HEK293T (cell line): ENCODE results near the gene TES.

Source experiments
- FOXM1 ChIP-seq: fragments of 450-650 bp; IDR thresholded peaks from 2 replicates; pipeline ENCODE4 v1.6.1; 2017; ENCODE audit warnings: mild to moderate bottlenecking, borderline replicate concordance
- PKNOX1 ChIP-seq: fragments of 450-650 bp; IDR thresholded peaks from 2 replicates; pipeline ENCODE4 v1.6.1; 2016
- SUZ12 ChIP-seq: fragments of 450-650 bp; IDR thresholded peaks from 2 replicates; pipeline ENCODE4 v1.6.1; 2016; ENCODE audit warnings: mild to moderate bottlenecking

DNA sequence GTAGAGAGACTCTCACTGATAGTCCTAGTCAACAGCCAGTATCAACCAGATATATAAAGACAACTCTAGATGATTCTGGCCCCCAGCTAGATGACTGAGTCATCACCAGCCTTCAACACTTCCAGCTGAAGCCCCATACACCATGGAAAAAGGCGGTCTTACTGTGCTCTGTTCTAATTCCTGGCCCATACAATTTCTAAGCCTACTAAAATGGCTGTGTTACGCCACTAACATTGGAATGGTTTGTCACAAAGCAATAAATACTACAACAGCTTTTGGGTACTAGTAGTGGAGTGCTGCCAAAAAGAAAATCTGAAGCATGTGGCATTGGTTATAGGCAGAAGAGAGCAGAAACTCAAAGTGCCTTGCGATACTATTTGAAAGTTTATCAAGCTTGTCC lies 13.0 kb upstream of the TES start:
- TF ChIP-seq PKNOX1 = no peak
- TF ChIP-seq SUZ12 = no peak
- no peak for TF ChIP-seq FOXM1
